ENCODE measurements around the gene MAGEF1.

DNA sequence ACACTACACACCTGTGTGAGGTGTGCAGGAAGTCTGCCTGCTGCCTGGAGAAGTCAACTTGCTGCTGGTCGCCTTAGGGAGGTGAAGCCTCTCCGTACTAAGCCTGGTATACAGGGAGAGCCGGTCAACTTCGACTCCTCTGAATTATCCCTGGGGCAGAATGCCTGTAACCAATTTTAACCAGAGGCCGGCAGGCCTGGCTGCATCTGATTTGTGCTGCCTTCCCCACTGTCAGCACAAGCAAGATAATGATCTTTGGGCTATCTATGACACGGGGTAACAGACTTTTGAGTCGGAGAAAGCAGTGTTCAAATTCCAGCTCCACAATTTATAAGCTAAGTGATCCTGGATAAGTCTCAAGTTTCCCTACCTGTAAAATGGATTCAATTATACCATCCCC lies 42.3 kb downstream of the MAGEF1 start:
- TF ChIP-seq, protein P1, sequence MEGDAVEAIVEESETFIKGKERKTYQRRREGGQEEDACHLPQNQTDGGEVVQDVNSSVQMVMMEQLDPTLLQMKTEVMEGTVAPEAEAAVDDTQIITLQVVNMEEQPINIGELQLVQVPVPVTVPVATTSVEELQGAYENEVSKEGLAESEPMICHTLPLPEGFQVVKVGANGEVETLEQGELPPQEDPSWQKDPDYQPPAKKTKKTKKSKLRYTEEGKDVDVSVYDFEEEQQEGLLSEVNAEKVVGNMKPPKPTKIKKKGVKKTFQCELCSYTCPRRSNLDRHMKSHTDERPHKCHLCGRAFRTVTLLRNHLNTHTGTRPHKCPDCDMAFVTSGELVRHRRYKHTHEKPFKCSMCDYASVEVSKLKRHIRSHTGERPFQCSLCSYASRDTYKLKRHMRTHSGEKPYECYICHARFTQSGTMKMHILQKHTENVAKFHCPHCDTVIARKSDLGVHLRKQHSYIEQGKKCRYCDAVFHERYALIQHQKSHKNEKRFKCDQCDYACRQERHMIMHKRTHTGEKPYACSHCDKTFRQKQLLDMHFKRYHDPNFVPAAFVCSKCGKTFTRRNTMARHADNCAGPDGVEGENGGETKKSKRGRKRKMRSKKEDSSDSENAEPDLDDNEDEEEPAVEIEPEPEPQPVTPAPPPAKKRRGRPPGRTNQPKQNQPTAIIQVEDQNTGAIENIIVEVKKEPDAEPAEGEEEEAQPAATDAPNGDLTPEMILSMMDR (IDR thresholded peaks at IDR 0.05), result no peak
- no peak for TF ChIP-seq EZH2phosphoT487 (IDR thresholded peaks at IDR 0.05)
